HCT116 (cell line): ENCODE results near the gene DIP2B. TPM values are rescaled to one million over a fixed set of nuclear protein-coding genes. Genes with fewer than 3 reads are reported as not detected.

Source experiments
- ATAC-seq: fragments of 200-7000 bp; cut with Tn5 transposase; 2 replicates; pipeline ENCODE4 v1.9.1; 2020; ENCODE audit warnings: mild to moderate bottlenecking, moderate library complexity
- BruUV-seq: library from RNA; stranded (reverse); fragments of 400-500 nt; replicated peaks from 2 replicates; lab custom pipeline; 2021; lab: Mats Ljungman, UMichigan
- CTCF ChIA-PET: fragments of 300-600 bp; sonication (Branson Sonifier 250); formaldehyde crosslinking; loops from one replicate; lab custom pipeline; 2021; ENCODE audit warnings: antibody characterized with exemption; lab: Charles Lee
- POLR2A ChIA-PET: fragments of 300-600, 350-600 bp; sonication (Branson Sonifier 250); formaldehyde crosslinking; loops from one replicate; lab custom pipeline; 2021; ENCODE audit warnings: antibody characterized with exemption; lab: Charles Lee
- RAD21 ChIA-PET, 2 experiments: fragments of 300-600 bp; sonication (Branson Sonifier 250); formaldehyde crosslinking; loops; one replicate each; lab custom pipeline; 2023; ENCODE audit warnings: low total read pairs in 2 of 2; ENCODE audit not compliant: uncharacterized antibody in 2 of 2, unreplicated experiment in 2 of 2, low non-redundant PET in 1 of 2; lab: Charles Lee
- DNase-seq: peaks from one replicate; pipeline ENCODE4 v3.0.0-alpha.2; 2010; ENCODE audit warnings: low read depth, low spot score
- H2AFZ ChIP-seq: fragments of 200-600 bp; shearing (Covaris generic), sonication (generic); 2 replicates; pipeline ENCODE4 v1.6.1; 2017; ENCODE audit warnings: low read depth, mixed run types, mixed read lengths, antibody characterized with exemption, low read length; ENCODE audit not compliant: poor library complexity, severe bottlenecking
- H3K27ac ChIP-seq: 2 replicates; pipeline ENCODE4 v1.5.1; 2012; ENCODE audit warnings: low read depth, low read length
- H3K27me3 ChIP-seq: fragments of 200-600 bp; sonication (generic); 2 replicates; pipeline ENCODE4 v1.6.1; 2016; ENCODE audit warnings: mixed run types, low read length, mixed read lengths; ENCODE audit not compliant: insufficient read depth
- H3K36me3 ChIP-seq, 2 experiments: fragments of 200-500 bp in 1 of 2; fragments of 200-600 bp in 1 of 2; sonication (Bioruptor generic) in 1 of 2; sonication (generic) in 1 of 2; 2 replicates each; pipeline versions ENCODE4 v1.5.1 to v1.6.1; 2014 to 2016; ENCODE audit warnings: low read length in 2 of 2, inconsistent platforms in 1 of 2, mixed read lengths in 1 of 2, mixed run types in 1 of 2; ENCODE audit not compliant: insufficient read depth in 2 of 2, control insufficient read depth in 1 of 2
- H3K4me1 ChIP-seq, 2 experiments: fragments of 200-600 bp in 1 of 2; sonication (generic) in 1 of 2; 2 replicates each; pipeline versions ENCODE4 v1.5.1 to v1.6.1; 2012 to 2017; ENCODE audit warnings: low read length in 2 of 2, inconsistent platforms in 1 of 2, mild to moderate bottlenecking in 1 of 2, mixed read lengths in 1 of 2, mixed run types in 1 of 2, moderate library complexity in 1 of 2; ENCODE audit not compliant: insufficient read depth in 2 of 2, control insufficient read depth in 1 of 2
- H3K4me2 ChIP-seq: fragments of 200-600 bp; sonication (generic); 2 replicates; pipeline ENCODE4 v1.6.1; 2017; ENCODE audit warnings: mixed run types, low read length, mixed read lengths
- H3K4me3 ChIP-seq, 2 experiments: fragments of 200-600 bp in 1 of 2; sonication (generic) in 1 of 2; replicated peaks in 1 of 2; 2 replicates each; pipeline ENCODE4 v1.5.1; 2011 to 2016; ENCODE audit warnings: low read length in 2 of 2, control low read depth in 1 of 2, low read depth in 1 of 2, mild to moderate bottlenecking in 1 of 2, mixed read lengths in 1 of 2, mixed run types in 1 of 2
- H3K79me2 ChIP-seq: fragments of 200-600 bp; sonication (generic); 2 replicates; pipeline ENCODE4 v1.6.1; 2017; ENCODE audit warnings: mild to moderate bottlenecking, mixed run types, low read length, moderate library complexity, mixed read lengths; ENCODE audit not compliant: insufficient read depth
- H3K9ac ChIP-seq: fragments of 200-600 bp; sonication (generic); 2 replicates; pipeline ENCODE4 v1.6.1; 2016; ENCODE audit warnings: low read length, mixed read lengths
- H3K9me2 ChIP-seq: fragments of 200-600 bp; sonication (generic), shearing (Covaris generic); 2 replicates; pipeline ENCODE4 v1.6.1; 2017; ENCODE audit warnings: mixed run types, mild to moderate bottlenecking, moderate library complexity; ENCODE audit not compliant: insufficient read depth
- H3K9me3 ChIP-seq, 2 experiments: fragments of 200-500 bp in 1 of 2; fragments of 200-600 bp in 1 of 2; sonication (Bioruptor generic) in 1 of 2; sonication (generic) in 1 of 2; 2 replicates each; pipeline ENCODE4 v1.6.1; 2014 to 2017; ENCODE audit warnings: low read length in 2 of 2, mixed read lengths in 2 of 2, inconsistent platforms in 1 of 2, low read depth in 1 of 2, mild to moderate bottlenecking in 1 of 2, mixed run types in 1 of 2, moderate library complexity in 1 of 2; ENCODE audit not compliant: control insufficient read depth in 1 of 2, insufficient read depth in 1 of 2
- H4K20me1 ChIP-seq: fragments of 200-600 bp; sonication (generic), shearing (Covaris generic); 2 replicates; pipeline ENCODE4 v1.6.1; 2017; ENCODE audit warnings: mixed run types, mild to moderate bottlenecking, moderate library complexity; ENCODE audit not compliant: insufficient read depth
- CEBPB ChIP-seq: IDR thresholded peaks from 2 replicates; pipeline ENCODE4 v1.6.1; 2012; ENCODE audit warnings: low read depth
- CTCF ChIP-seq, 3 experiments: fragments of 200-600 bp in 1 of 3; sonication (generic) in 1 of 3; IDR thresholded peaks in 2 of 3; conservative IDR thresholded peaks in 1 of 3; 2 replicates each; pipeline ENCODE4 v1.5.1; 2012 to 2017; ENCODE audit warnings: low read depth in 2 of 3, low read length in 2 of 3, antibody characterized with exemption in 1 of 3, borderline replicate concordance in 1 of 3, control low read depth in 1 of 3, mild to moderate bottlenecking in 1 of 3, mixed read lengths in 1 of 3, mixed run types in 1 of 3, moderate library complexity in 1 of 3; ENCODE audit not compliant: insufficient read depth in 1 of 3
- EGR1 ChIP-seq: IDR thresholded peaks from 2 replicates; pipeline ENCODE4 v1.6.1; 2012; ENCODE audit warnings: low read depth
- ELF1 ChIP-seq: IDR thresholded peaks from 2 replicates; pipeline ENCODE4 v1.6.1; 2012; ENCODE audit warnings: low read depth, borderline replicate concordance
- EZH2 ChIP-seq: fragments of 200-600 bp; sonication (generic); IDR thresholded peaks from 2 replicates; pipeline ENCODE4 v1.6.1; 2017; ENCODE audit warnings: antibody characterized with exemption, mixed run types
- FOSL1 ChIP-seq: IDR thresholded peaks from 2 replicates; pipeline ENCODE4 v1.6.1; 2012; ENCODE audit warnings: low read depth
- POLR2A ChIP-seq: IDR thresholded peaks from 2 replicates; pipeline ENCODE4 v1.7.0; 2011; ENCODE audit warnings: borderline replicate concordance; ENCODE audit not compliant: insufficient read depth, insufficient read length; ENCODE audit errors: extremely low read depth
- POLR2AphosphoS5 ChIP-seq: IDR thresholded peaks from 2 replicates; pipeline ENCODE4 v1.6.1; 2011; ENCODE audit warnings: mild to moderate bottlenecking, low read depth, low read length, moderate library complexity
- RAD21 ChIP-seq: IDR thresholded peaks from 2 replicates; pipeline ENCODE4 v1.6.1; 2012; ENCODE audit warnings: low read depth, mild to moderate bottlenecking
- SIN3A ChIP-seq: IDR thresholded peaks from 2 replicates; pipeline ENCODE4 v1.6.1; 2012; ENCODE audit warnings: low read depth
- SP1 ChIP-seq: IDR thresholded peaks from 2 replicates; pipeline ENCODE4 v1.6.1; 2012; ENCODE audit warnings: low read depth
- TCF7L2 ChIP-seq: IDR thresholded peaks from 2 replicates; pipeline ENCODE4 v1.7.0; 2011; ENCODE audit warnings: borderline replicate concordance, inconsistent platforms; ENCODE audit not compliant: insufficient read depth, insufficient read length; ENCODE audit errors: extremely low read depth
- YY1 ChIP-seq: IDR thresholded peaks from 2 replicates; pipeline ENCODE4 v1.6.1; 2011; ENCODE audit warnings: low read length, low read depth, moderate library complexity, mild to moderate bottlenecking; ENCODE audit not compliant: insufficient replicate concordance; ENCODE audit errors: extremely low read depth
- intact Hi-C: fragments of 100-400 bp; cut with micrococcal nuclease; formaldehyde crosslinking; loops from 2 replicates; pipeline ENCODE4 v1.10.0; 2022
- total RNA-seq: library from RNA; stranded (reverse); gene quantifications from one replicate; pipeline ENCODE4 v1.2.1, GENCODE V29; 2021; ENCODE audit not compliant: unreplicated experiment
- TF ChIP-seq, protein P1 (sequence below): IDR thresholded peaks from 2 replicates; pipeline ENCODE4 v1.6.1; 2011; ENCODE audit warnings: mild to moderate bottlenecking, low read length, moderate library complexity; ENCODE audit not compliant: insufficient replicate concordance; ENCODE audit errors: extremely low read depth
- TF ChIP-seq, protein P2 (sequence below): IDR thresholded peaks from 2 replicates; pipeline ENCODE4 v1.6.1; 2012

The DIP2B gene
- total RNA-seq, 1 experiment from 2014 or later = 32.3 TPM

GRCh38 chr12:50528800-50529199 is 24.0 kb downstream of the DIP2B start:
- H4K20me1 ChIP-seq = no peaks in the 10 kb centered on the region
- ATAC-seq (no peak), DNase-seq (no peak)
- H3K9me3 ChIP-seq = no peaks in the 10 kb centered on the region
- TF ChIP-seq SP1 (no peak), YY1 (no peak), ELF1 (no peak), CEBPB (no peak), EGR1 (no peak), CTCF (IDR thresholded peaks at IDR 0.05 in 2 of 3, conservative IDR thresholded peaks at IDR 0.05 in 1 of 3; ENCODE audit: borderline replicate concordance in 1 of 3, insufficient read depth in 1 of 3, low read depth in 2 of 3, low read length in 2 of 3) (no peak), POLR2AphosphoS5 (no peak), SIN3A (no peak), EZH2 (no peak), RAD21 (no peak), POLR2A (no peak), FOSL1 (no peak), TCF7L2 (no peak)
- TF ChIP-seq, protein P1, sequence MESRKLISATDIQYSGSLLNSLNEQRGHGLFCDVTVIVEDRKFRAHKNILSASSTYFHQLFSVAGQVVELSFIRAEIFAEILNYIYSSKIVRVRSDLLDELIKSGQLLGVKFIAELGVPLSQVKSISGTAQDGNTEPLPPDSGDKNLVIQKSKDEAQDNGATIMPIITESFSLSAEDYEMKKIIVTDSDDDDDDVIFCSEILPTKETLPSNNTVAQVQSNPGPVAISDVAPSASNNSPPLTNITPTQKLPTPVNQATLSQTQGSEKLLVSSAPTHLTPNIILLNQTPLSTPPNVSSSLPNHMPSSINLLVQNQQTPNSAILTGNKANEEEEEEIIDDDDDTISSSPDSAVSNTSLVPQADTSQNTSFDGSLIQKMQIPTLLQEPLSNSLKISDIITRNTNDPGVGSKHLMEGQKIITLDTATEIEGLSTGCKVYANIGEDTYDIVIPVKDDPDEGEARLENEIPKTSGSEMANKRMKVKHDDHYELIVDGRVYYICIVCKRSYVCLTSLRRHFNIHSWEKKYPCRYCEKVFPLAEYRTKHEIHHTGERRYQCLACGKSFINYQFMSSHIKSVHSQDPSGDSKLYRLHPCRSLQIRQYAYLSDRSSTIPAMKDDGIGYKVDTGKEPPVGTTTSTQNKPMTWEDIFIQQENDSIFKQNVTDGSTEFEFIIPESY = no peak
- TF ChIP-seq, protein P2, sequence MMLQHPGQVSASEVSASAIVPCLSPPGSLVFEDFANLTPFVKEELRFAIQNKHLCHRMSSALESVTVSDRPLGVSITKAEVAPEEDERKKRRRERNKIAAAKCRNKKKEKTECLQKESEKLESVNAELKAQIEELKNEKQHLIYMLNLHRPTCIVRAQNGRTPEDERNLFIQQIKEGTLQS = no peak
- no peak overlapping the region for H3K4me3 ChIP-seq
- ChIA-PET CTCF (no interaction called here), POLR2A (no interaction called here), RAD21 (no interaction called here)
- H3K9ac ChIP-seq = no peak overlapping the region
- peaks cover 74% of the 10 kb centered on the region for H3K79me2 ChIP-seq
- peaks cover 30 to 65% of the 10 kb centered on the region in 2 experiments for H3K4me1 ChIP-seq
- BruUV-seq = no TSS peak
- no peaks in the 10 kb centered on the region for H3K27me3 ChIP-seq
- H3K36me3 ChIP-seq = no peaks in the 10 kb centered on the region
- H2AFZ ChIP-seq = no peak overlapping the region
- intact Hi-C loops = no loop called here
- H3K9me2 ChIP-seq = no peaks in the 10 kb centered on the region
- no peak overlapping the region for H3K4me2 ChIP-seq
- no peak overlapping the region for H3K27ac ChIP-seq
